CD4-positive, alpha-beta T cell treated with Interleukin-15 for 1 hour (primary cell): Measurements from ENCODE around the gene ADAMTS7.
"Not testable (repeated sequence)": the region's sequence is repeated elsewhere in the genome, so short reads cannot be mapped to it uniquely, and the experiment has no call there.

Source experiments
- DNase-seq: peaks from one replicate; pipeline ENCODE4 v3.0.0-alpha.2; 2020

Gene ADAMTS7

DNA sequence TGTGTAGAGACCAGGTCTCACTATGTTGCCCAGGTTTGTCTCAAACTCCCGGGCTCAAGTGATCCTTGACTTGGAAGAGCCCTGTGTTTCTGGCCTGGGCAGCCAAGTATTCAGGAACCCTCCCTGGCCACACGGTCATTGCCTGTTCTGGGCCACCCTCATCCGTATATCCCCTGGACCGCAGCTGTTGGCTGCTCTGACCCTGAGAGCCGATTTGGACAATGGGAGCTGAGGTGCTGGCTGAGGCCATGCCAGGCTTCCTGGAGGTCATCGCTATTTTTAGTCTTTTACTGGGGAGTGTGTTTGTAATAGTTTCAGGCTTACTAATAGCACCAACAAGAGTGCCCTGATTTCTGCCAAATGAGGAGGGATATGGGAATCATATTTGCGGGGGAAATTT lies 60.7 kb downstream of the ADAMTS7 start:
- no peak for DNase-seq

DNA sequence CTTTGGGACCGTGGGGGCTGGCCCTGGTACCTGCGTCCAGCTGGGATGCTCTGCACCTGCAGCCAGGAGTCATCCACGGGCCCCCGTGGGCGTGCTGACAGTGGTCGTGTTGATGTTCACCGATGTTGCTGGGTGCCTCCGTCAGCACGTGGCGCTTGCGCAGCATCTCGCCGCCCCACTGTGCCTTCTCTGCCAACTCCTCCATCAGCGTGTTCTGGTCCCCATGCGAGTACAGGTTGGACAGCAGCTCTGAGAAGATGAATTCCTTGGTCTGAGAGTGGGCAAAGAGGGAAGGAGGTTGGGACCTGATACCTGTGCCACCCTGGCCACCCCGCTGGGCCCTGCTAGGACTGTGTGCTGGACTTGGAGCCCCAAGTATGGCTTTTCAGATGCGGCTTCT lies 61.4 kb downstream of the ADAMTS7 start:
- DNase-seq = no peak

DNA sequence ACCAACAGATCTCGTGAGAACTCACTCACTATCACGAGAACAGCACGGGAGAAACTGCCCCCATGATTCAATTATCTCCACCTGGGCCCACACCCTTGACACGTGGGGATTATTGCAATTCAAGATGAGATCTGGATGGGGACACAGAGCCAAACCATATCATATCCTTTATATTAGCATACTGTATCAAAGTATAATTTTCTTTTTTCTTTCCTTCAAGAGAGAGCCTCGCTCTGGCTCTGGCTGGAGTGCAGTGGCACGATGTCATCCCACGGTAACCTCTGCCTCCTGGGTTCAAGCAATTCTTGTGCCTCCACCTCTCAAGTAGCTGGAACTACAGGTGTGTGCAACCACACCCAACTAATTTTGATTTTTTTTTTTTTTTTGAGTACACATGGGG lies 63.4 kb downstream of the ADAMTS7 start:
- not testable (repeated sequence) for DNase-seq

DNA sequence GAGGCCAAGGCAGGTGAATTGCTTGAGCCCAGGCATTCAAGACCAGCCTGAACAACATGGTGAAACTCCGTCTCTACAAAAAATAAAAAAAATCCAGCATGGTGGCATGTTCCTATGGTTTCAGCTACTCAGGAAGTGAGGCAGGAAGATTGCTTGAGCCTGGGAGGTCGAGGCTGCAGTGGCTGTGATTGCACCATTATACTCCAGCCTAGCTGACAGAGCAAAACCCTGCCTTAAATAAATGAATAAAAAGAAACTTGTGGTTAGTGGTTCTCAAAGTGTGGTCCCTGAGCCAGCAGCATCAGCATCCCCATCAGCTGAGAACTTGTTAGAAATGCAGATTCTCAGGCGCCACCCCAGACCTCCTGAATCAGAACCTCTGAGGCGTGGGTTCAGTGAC lies 69.6 kb downstream of the ADAMTS7 start:
- not testable (repeated sequence) for DNase-seq

DNA sequence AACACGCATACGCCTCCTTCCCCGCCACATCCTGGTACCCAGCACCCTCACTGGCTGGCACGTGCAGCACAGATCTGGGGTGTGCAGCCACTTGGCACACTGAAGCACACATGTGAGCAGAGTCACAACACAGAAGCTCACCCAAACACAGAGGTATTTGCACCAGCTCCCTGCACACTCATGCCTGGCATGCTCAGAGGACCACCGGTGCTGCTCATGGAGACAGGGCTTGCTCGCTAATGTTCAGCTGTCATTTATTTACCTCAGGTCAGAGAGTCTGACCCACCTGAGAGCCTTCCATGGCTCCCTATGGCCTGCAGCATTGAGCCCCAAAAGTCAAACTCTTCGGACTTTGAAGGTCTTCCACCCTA lies 70.4 kb downstream of the ADAMTS7 start:
- no peak for DNase-seq

DNA sequence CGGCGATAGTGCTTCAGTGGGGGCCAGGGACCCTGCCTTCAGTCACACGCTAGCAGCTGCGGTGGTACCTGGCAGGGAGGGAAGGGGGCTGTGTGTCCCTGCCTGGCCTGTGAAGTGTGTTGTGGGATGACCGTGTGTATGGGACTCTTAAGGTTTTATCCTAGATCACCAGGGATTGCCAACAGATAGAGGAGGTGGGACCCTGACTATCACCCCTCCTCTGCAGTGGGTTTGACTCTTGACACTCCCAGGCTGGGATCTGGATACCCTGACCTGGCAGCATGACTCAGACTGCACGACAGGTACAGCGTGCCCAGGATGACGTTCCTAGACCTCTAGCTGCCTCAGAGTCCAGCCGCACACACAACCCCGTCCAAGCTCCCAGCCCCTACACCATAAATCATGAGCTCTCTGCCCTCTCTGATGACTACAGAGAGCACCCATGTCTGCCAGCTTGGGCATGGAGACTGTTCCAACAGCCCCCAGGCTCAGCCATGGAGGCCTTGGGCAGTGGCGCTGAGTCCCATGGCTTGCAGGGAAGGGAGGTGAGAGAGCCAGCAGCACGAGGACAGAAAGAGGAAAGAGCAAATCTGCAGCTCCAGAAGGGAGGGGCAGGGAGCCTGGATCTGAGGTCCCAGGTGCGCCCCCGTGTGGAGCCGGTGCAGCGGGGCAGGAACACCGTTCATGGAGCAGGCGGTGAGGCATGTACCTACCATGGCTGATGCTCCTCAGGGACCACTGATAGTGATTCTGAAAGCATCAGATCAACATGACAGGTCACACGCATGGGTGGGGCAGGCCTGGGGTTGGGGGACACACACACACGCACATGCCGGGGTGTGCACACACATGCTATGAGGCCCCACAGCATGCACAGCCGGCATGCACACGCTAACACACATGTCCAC lies 71.0 kb downstream of the ADAMTS7 start:
- DNase-seq = peak; percentile 55

DNA sequence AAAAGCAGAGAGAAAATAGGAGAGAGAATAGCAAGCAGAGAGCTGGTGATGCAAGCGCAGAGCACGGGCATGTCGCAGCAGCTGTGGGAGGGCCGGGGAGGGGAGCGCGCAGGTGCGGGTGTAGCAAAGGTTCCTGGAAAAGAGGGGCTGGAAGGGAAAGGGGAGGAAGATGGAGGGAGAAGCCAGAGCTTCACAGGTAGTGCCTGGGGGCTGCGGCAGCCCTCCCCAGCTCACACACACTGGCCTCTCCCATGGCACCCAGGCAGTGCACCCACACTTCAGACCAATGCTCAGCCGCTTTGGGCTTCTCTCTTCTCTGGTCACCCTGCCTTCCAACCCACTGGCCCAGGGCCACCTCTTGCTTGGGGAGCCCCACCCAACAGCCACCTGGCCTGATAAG lies 72.1 kb downstream of the ADAMTS7 start:
- no peak for DNase-seq

DNA sequence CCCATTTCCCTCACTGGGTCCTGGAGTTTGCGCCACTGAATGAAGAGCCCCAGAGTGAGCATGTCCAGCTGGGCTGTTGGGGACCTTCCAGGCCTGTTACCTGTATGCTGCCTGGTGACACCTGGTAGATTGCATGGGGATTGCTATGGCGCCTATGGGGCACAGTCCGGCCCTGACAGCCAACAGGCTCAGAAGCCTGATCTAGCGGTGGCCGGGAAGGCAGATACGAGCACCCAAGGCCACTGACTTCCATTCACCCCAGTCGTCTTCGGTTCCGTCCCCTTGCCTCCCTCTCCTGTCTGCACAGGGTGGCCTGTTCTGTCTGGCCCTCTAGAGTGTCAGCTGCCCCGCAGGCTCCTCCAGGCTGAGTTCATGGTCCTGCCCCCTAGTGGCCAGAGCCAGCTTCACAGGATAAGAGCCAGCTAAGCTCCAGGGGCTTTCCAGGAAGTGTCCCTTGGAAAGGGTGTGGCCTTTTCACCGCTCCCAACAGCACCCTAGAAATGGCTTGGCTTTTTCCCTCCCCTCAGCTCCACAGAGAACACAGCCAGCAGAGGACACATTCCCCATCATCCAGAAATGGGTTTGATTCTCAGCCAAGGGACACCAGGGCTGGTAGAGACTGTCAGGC lies 73.2 kb downstream of the ADAMTS7 start:
- not testable (repeated sequence) for DNase-seq

DNA sequence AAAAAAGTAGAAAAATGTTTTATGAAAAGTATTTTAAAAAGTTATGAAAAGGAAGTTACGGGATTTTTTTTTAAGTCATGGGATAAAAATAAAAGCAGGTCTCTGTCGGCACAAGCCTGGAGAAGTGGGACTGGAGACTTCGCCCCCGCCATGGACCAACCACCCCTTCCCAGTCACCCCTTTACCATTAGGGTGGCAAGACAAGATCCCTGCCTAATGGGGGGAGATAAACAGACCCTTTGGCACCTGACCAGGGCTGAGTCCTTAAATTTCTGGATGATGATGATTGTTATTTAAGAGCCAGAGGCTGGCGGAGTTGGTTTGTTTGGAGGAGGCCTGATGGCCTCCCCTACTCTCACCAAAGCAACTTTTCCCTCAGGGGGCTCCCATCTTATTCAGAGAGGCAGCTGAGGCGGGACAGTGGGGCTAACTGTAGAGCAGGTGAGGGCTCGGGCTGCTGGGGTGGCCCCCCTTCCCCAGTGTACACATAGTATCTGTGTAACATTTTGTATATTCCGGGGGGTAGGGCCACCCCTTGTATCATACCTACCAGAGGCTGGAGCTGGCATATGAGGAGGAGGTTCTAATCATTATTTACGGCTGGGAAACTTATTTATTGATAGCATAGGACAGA lies 74.0 kb downstream of the ADAMTS7 start:
- no peak for DNase-seq

DNA sequence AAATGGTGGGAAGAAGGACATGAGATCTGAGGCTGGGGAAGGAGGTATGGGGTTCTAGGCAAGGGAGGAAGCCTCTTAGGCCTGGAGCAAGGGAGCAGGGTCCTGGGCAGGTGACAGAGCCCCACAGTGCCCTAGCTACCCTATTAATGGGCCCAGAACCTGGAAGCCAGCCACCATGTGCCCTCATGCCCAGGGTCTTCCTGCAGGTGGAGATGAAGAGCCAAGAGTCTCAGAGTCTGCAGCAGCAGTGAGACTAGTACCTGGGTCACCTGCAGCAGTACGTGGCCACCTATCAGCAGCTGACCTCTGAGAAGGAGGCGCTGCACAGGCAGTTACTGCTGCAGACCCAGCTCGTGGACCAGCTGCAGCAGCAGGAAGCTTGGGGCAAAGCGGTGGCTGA lies 75.0 kb downstream of the ADAMTS7 start:
- DNase-seq = not testable (repeated sequence)

DNA sequence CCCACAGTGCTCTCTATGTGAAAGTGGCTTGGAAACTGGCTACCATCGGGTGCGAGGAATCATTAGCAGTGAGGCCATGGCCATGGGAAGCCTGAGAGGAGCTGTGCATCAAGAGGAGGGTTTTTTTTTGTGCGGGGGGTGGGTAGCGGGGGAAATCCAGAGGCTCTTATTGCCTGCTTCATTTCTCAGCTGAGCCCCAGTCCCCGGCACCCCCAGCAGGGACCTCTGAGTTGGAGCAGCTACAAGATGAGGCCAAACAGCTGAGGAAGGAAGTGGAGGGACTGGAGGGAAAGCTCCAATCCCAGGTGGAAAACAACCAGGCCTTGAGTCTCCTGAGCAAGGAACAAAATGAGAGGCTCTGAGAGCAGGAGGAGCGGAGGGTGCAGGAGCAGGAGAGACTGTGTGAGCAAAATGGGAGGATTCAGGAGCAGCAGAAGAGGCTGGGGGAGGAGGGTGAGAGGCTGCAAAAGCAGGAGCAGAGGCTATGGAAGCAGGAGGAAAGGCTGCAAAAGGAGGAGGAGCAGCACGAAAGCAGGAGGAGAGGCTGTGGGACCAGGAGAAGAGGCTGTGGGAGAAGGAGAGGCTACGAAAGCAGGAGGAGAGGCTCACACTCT lies 76.7 kb downstream of the ADAMTS7 start:
- DNase-seq = no peak

DNA sequence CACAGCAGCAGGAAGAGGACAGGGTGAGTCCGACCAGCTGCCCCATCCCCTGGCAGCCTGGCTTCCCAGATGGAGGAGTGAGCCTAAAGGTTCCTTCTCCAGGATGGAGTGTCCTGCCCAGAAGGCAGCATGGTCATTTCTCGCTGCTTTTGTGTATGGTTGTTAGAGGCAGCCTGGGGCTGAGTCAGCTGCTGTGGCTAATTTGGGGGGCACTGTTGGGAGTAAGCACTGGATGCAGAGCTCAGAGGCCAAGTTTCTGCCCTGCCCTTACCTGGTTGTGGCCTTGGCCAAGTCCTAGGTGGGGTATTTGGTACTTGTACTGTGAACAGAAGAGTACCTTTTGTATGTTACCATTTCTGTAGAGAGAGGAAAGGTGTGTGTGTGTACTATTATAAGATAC lies 78.6 kb downstream of the ADAMTS7 start:
- no peak for DNase-seq

DNA sequence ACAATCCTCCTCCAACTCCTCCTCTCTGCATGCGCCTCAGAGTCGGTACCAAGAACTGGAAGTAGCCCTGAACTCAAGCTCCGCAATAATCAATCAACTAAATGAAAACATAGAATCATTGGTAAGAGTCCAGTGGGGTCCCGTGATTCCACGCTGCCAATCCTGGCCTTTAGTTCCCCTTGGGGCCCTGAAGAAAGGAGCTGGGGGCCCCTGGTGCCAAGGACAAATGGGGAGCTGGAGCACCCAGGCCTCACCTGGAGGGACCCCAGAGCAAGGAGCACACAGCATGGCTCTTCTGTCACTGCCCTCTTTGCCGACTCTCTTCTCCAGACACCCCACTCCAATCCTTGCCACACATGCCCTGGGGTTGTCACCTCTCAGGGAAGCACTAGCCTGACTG lies 80.3 kb downstream of the ADAMTS7 start:
- no peak for DNase-seq

DNA sequence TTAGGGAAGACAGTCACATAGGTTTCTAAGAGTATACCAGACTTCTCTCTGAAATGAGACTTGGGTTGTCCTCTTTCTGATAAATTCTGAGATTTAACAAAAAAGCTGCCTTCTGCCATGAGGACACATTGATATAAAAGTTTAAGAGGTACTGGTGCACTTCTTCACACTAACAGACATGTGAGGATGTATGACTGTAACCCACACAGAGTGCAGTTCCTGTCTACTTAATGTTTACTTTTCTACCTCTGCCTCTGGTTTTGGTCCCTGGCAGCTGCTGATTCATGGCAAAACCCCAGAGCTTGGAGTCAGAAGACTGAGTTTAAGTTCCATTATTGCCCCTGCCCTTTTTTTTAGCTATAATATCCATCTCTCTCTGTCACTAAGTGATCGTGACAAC lies 82.8 kb downstream of the ADAMTS7 start:
- not testable (repeated sequence) for DNase-seq

DNA sequence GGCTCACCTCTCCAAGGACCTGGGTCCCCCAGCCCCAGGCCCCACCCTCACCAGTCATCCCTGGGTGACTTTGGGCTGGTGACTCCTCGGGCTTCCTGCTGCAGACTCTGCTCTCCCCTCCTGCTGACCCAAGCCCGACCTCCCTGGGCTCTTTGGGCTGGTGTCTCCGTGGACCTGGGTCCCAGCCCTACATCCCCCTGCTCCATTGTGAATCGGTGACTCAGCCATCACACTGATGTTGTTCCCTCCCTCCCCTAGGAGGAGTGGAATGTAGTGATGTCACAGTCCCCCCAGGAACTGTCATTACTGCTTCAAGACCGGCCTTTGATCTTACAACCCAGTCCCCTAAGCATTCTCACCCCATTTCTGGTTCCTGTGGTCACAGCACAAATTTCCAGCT lies 83.7 kb downstream of the ADAMTS7 start:
- DNase-seq = no peak

DNA sequence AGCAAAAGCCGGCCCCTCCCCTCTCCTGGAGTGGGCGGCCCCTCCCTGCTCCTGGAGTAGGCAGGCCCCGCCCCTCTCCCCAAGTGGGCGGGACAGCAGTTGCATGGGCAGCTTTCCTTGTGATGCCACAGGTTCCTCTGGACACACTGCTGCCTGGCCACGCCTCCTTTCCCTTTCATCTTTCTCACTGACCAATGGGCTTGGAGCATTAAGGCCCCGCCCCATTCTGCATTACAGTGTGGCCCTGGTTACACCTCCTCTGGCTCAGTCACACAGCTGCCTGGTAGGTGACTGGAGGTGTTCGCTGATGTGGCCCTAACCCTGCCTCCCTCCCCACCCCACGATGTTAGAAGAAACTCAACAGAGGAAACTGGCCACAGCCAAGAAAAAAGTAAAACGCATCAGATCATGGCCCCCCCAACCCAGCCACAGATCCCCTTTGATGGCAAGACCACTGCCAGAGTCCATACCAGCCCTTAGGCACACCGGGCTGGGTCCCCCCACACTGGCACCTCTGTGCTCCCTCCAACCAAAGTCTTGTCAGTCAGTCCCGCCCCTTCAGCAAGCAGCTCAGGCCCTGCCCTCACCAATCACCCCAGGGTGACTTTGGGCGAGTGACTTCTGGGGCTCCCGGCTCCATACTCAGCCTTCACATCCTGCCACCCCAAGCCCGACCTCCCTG lies 84.3 kb downstream of the ADAMTS7 start:
- DNase-seq = peak; percentile 40

DNA sequence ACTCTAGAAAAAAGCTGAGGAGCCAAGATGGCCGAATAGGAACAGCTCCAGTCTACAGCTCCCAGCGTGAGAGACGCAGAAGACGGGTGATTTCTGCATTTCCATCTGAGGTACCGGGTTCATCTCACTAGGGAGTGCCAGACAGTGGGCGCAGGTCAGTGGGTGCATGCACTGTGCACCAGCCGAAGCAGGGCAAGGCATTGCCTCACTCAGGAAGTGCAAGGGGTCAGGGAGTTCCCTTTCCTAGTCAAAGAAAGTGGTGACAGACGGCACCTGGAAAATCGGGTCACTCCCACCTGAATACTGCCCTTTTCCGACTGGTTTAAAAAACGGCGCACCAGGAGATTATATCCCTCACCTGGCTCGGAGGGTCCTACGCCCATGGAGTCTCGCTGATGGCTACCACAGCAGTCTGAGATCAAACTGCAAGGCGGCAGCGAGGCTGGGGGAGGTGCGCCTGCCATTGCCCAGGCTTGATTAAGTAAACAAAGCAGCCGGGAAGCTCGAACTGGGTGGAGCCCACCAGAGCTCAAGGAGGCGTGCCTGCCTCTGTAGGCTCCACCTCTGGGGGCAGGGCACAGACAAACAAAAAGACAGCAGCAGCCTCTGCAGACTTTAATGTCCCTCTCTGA lies 91.3 kb downstream of the ADAMTS7 start:
- not testable (repeated sequence) for DNase-seq

DNA sequence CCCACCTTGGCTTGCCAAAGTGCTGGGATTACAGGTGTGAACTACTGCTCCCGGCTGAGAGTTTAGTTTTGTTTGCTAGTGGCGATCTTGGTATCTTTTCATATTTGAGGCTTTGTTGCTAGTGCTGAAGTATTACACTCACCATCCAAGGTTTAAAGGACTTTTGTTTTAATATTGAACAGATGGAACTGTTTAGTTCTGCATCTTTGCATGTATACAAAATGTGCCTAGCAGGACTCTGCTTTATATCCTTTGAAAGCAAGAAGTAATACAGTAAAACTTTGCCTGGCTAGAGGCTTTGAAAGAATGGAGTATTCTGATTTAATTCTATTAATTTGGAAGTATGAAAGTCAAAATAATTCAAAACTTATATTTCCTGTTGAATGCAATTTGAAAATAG lies 92.4 kb downstream of the ADAMTS7 start:
- DNase-seq = no peak

DNA sequence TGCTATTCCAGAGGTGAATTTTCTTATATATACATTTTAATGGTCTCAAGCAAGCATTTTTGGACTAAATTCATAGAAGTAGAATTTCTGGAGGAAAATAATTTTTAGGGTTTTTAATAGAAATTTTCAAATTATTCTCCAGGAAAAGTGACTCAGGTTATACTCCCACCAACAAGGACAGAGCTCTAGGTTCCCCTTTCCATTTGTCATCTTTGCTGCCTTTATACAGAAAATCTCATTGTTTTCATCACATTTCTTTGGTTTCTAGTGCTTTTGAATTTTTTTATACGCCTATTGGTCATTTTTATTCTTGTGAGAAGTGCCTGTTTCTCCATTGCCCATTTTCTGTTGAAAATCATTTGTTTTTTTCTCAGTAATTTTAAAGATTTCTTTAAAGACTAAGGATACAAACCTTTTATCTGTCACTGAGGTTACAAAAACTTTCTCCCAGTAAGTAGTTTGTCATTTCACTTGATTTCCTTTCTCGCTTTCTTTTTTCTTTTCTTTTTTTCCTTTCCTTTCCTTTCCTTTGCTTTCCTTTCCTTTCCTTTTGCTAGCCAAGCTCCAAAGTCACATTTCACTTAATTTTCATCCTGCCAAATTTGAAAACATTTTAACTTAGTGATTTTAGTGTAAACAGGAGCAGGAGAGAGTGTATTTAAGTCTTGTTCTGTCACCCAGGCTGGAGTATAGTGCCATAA lies 93.2 kb downstream of the ADAMTS7 start:
- DNase-seq = no peak

DNA sequence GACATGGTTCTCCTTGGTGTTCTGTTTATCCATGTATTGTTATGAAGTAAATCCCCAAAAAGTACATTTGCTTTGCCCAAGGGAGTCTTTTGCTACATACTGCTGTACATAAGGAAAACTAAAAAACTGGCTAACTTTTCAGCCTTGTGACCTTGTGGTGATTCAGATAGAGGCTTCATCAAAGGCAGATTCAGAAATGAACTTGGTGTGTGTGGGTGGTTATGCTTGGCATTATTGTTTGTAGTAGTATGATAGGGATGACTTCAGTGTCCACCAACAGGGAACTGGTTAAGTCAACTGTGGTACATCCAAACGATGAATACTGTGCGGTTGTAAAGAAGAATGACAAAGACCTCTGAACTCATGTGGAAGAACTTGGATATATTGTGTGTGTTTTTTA lies 94.6 kb downstream of the ADAMTS7 start:
- no peak for DNase-seq

DNA sequence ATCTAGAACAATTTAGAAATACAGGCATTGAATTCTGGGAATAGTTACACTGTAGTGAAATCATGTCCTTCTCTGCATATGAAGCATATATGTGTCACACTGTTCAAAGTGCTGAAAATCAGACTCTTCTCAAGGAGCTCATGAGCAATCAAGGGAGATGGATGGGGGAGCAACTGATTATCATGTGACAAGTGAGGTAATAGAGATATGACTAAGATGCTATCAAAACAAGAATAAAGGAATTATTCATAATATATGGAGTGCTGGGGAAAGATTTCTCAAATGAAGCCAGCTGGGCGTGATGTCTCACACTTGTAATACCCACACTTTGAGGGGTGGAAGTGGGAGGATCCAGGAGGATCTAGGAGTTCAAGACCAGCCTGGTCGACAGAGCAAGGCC lies 95.3 kb downstream of the ADAMTS7 start:
- no peak for DNase-seq

DNA sequence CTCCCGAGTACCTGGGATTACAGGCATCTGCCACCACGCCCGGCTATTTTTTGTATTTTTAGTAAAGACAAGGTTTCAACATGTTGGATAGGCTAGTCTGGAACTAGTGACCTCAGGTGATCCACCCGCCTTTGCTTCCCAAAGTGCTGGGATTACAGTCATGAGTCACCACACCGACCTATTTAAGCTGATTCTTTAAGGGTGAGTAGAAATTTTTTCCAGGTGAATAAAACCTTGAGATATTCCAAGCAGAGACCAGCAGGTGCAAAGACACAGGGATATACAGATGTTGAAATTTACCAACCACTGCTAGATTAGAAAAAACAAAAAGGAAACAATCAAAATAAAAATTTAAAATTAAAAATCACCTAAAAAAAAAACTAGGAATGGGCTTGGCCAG lies 95.8 kb downstream of the ADAMTS7 start:
- no peak for DNase-seq
